Breast epithelium (tissue), 4 donors: ENCODE data around the gene SUN3. TPM values are rescaled to one million over a fixed set of nuclear protein-coding genes. Genes with fewer than 3 reads are reported as not detected.

Experiments used
- DNase-seq, 2 donors: peaks; one replicate each; pipeline ENCODE4 v3.0.0-alpha.2; 2019; ENCODE audit warnings: low spot score in 2 of 2
- H3K27ac ChIP-seq, 2 donors: fragments of 200-600 bp; sonication (generic) in 1 of 2; one replicate each; pipeline ENCODE4 v1.5.1; 2016 to 2019; ENCODE audit warnings: mild to moderate bottlenecking in 1 of 2
- H3K27me3 ChIP-seq, 2 donors: fragments of 200-600 bp; sonication (generic) in 1 of 2; one replicate each; pipeline versions ENCODE4 v1.5.1 to v1.6.0; 2017 to 2019; ENCODE audit warnings: control low read depth in 1 of 2, mild to moderate bottlenecking in 1 of 2
- H3K36me3 ChIP-seq: fragments of 200-600 bp; one replicate; pipeline ENCODE4 v1.5.1; 2019
- H3K4me1 ChIP-seq, 2 donors: fragments of 200-600 bp; sonication (generic); one replicate each; pipeline ENCODE4 v1.5.1; 2016 to 2019; ENCODE audit warnings: control low read depth in 1 of 2
- H3K4me3 ChIP-seq, 3 donors: fragments of 200-600 bp; sonication (generic); 1 replicate in 2 of 3; 2 replicates in 1 of 3; pipeline ENCODE4 v1.5.1; 2016 to 2019; ENCODE audit warnings: mild to moderate bottlenecking in 3 of 3, moderate library complexity in 2 of 3
- H3K9me3 ChIP-seq, 2 donors: fragments of 200-600 bp; sonication (generic) in 1 of 2; one replicate each; pipeline ENCODE4 v1.5.1; 2016 to 2019; ENCODE audit warnings: control low read depth in 1 of 2
- CTCF ChIP-seq, 3 donors: fragments of 450-650 bp; IDR thresholded peaks; one replicate each; pipeline ENCODE4 v1.5.1; 2016 to 2017; ENCODE audit warnings: antibody characterized with exemption in 3 of 3, mild to moderate bottlenecking in 3 of 3, moderate library complexity in 3 of 3
- POLR2A ChIP-seq: fragments of 450-650 bp; IDR thresholded peaks from one replicate; pipeline ENCODE4 v1.6.1; 2016; ENCODE audit warnings: antibody characterized with exemption, mild to moderate bottlenecking, moderate library complexity
- POLR2AphosphoS5 ChIP-seq, 3 donors: sonication (generic); formaldehyde crosslinking; IDR thresholded peaks; one replicate each; pipeline ENCODE4 v1.6.1; 2017; ENCODE audit warnings: antibody characterized with exemption in 3 of 3
- intact Hi-C: fragments of 100-400 bp; cut with DNase I; formaldehyde crosslinking; loops from one replicate; pipeline ENCODE4 v1.15.1; 2023; ENCODE audit warnings: low total_unique reads
- total RNA-seq, 3 donors: library from RNA; depleted of rRNA; stranded (reverse); fragments of >200 nt; gene quantifications; one replicate each; pipeline ENCODE4 v1.1.0, GENCODE V29; 2016

The SUN3 gene
- total RNA-seq, 3 donors from 2014 or later: not detected

GRCh38 chr7:47940088-47941013 is 88.6 kb downstream of the SUN3 start:
- Histone ChIP-seq H3K4me1 (no peaks in the 10 kb centered on the region), H3K9me3 (no peaks in the 10 kb centered on the region), H3K4me3 (no peak overlapping the region), H3K27me3 (no peaks in the 10 kb centered on the region), H3K36me3 (no peaks in the 10 kb centered on the region), H3K27ac (peak overlapping the region; percentile 73 to 91)
- no peak for TF ChIP-seq POLR2AphosphoS5 (IDR thresholded peaks at IDR 0.05)
- DNase-seq: no peak
- intact Hi-C loops: no loop called here

- DNase-seq: no peak
- TF ChIP-seq POLR2AphosphoS5 (IDR thresholded peaks at IDR 0.05) (no peak), POLR2A (no peak), CTCF (IDR thresholded peaks at IDR 0.05) (no peak)
Observed at GRCh38 chr7:47939425-47940036, 89.4 kb downstream of the SUN3 start.

GRCh38 chr7:47938574-47939165 is 90.2 kb downstream of the SUN3 start:
- Histone ChIP-seq H3K36me3 (no peaks in the 10 kb centered on the region), H3K9me3 (no peaks in the 10 kb centered on the region), H3K4me1 (no peaks in the 10 kb centered on the region), H3K27ac (no peak overlapping the region), H3K4me3 (no peak overlapping the region), H3K27me3 (no peaks in the 10 kb centered on the region)
- TF ChIP-seq POLR2AphosphoS5 (IDR thresholded peaks at IDR 0.05) (no peak), CTCF (IDR thresholded peaks at IDR 0.05) (no peak), POLR2A (no peak)
- intact Hi-C loops: no loop called here
- no peak for DNase-seq

More at GRCh38 chr7:47939425-47940036, 89.4 kb downstream of the SUN3 start:
- Histone ChIP-seq H3K36me3 (no peaks in the 10 kb centered on the region), H3K27ac (peak overlapping the region in 1 of 2 donors; percentile 91), H3K4me3 (no peak overlapping the region), H3K9me3 (no peaks in the 10 kb centered on the region), H3K27me3 (no peaks in the 10 kb centered on the region), H3K4me1 (no peaks in the 10 kb centered on the region)
- intact Hi-C loops: no loop called here

GRCh38 chr7:47937711-47938573 is 91.0 kb downstream of the SUN3 start:
- no peak overlapping the region for H3K27ac ChIP-seq
- DNase-seq: no peak
- H3K27me3 ChIP-seq: no peaks in the 10 kb centered on the region
- no peak for TF ChIP-seq CTCF (IDR thresholded peaks at IDR 0.05)
- no peak for TF ChIP-seq POLR2AphosphoS5 (IDR thresholded peaks at IDR 0.05)
- no peak for TF ChIP-seq POLR2A
- H3K9me3 ChIP-seq: no peaks in the 10 kb centered on the region
- no peaks in the 10 kb centered on the region for H3K36me3 ChIP-seq
- intact Hi-C loops: no loop called here
- no peak overlapping the region for H3K4me3 ChIP-seq
- no peaks in the 10 kb centered on the region for H3K4me1 ChIP-seq

Other genes starting within 250 kb of the SUN3 start
- under 1 TPM; 0.32 to 0.44 (median 0.33) TPM for gene PKD1L1, start 80.6 kb downstream of the SUN3 start, total RNA-seq
- 10 to 100 TPM; 26.5 to 46.2 (median 31.5) TPM for gene HUS1, start 49.5 kb downstream of the SUN3 start, total RNA-seq
- not detected for gene C7orf57, start 6.4 kb upstream of the SUN3 start, total RNA-seq
- gene UPP1, start 60.2 kb upstream of the SUN3 start, total RNA-seq: 10 to 100 TPM; 11.1 to 32.1 (median 19.5) TPM
- under 1 TPM; under 0.01 to 0.29 (median under 0.01) TPM for gene ABCA13, start 142.4 kb upstream of the SUN3 start, total RNA-seq